Heart left ventricle (tissue), 16 donors: ENCODE data around the gene SLC39A11. TPM values are rescaled to one million over a fixed set of nuclear protein-coding genes. Genes with fewer than 3 reads are reported as not detected.
A peak's percentile ranks its signal among the peaks of the same experiment; 100 is the strongest.
"Not testable (repeated sequence)": the region's sequence is repeated elsewhere in the genome, so short reads cannot be mapped to it uniquely, and the experiment has no call there.

ENCODE experiments used
- ATAC-seq, 4 donors: fragments of 200-7000 bp; cut with Tn5 transposase; one replicate each; pipeline ENCODE4 v1.9.1; 2020 to 2022; ENCODE audit warnings: moderate library complexity in 4 of 4, mild to moderate bottlenecking in 3 of 4, moderate number of reproducible peaks in 1 of 4
- DNase-seq, 5 donors: peaks; one replicate each; pipeline ENCODE4 v3.0.0-alpha.2; 2020
- H3K27ac ChIP-seq, 12 donors: fragments of 200-600 bp; sonication (generic) in 4 of 12; one replicate each; pipeline versions ENCODE4 v1.5.0 to v1.8.0; 2016 to 2022; ENCODE audit warnings: mild to moderate bottlenecking in 2 of 12
- H3K27me3 ChIP-seq, 9 donors: fragments of 200-600 bp; sonication (generic) in 2 of 9; one replicate each; pipeline versions ENCODE4 v1.5.1 to v1.8.0; 2016 to 2022; ENCODE audit warnings: mild to moderate bottlenecking in 3 of 9
- H3K36me3 ChIP-seq, 9 donors: fragments of 200-600 bp; sonication (generic) in 2 of 9; one replicate each; pipeline versions ENCODE4 v1.5.0 to v1.8.0; 2018 to 2022; ENCODE audit warnings: mild to moderate bottlenecking in 2 of 9
- H3K4me1 ChIP-seq, 12 donors: fragments of 200-600 bp; sonication (generic) in 4 of 12; one replicate each; pipeline versions ENCODE4 v1.5.0 to v1.8.0; 2016 to 2022; ENCODE audit warnings: mild to moderate bottlenecking in 3 of 12
- H3K4me3 ChIP-seq, 12 donors: fragments of 200-600 bp; sonication (generic) in 4 of 12; one replicate each; pipeline versions ENCODE4 v1.5.0 to v1.8.0; 2017 to 2022; ENCODE audit warnings: mild to moderate bottlenecking in 9 of 12, moderate library complexity in 4 of 12
- H3K9me3 ChIP-seq, 12 donors: fragments of 200-600 bp; sonication (generic) in 4 of 12; one replicate each; pipeline versions ENCODE4 v1.5.0 to v1.8.0; 2016 to 2022; ENCODE audit warnings: mild to moderate bottlenecking in 1 of 12
- CTCF ChIP-seq, 12 donors: fragments of 200-600 bp; sonication (generic) in 4 of 12; IDR thresholded peaks; one replicate each; pipeline versions ENCODE4 v1.5.0 to v1.8.0; 2018 to 2022; ENCODE audit warnings: antibody characterized with exemption in 12 of 12, mild to moderate bottlenecking in 5 of 12
- POLR2A ChIP-seq, 2 donors: fragments of 450-650 bp; IDR thresholded peaks; one replicate each; pipeline ENCODE4 v1.6.1; 2017; ENCODE audit warnings: antibody characterized with exemption in 2 of 2, mild to moderate bottlenecking in 2 of 2, moderate library complexity in 2 of 2
- WGBS, 4 donors: extraction: QIAGEN DNeasy Blood & Tissue Kit in 2 of 4; methylation state at CpG; one replicate each; pipeline versions ENCODE4 v1.1.5 to v1.1.7; 2013 to 2018; 5-methylcytosine and 5-hydroxymethylcytosine counted together
- intact Hi-C, 10 donors: fragments of 100-400 bp; cut with DNase I; formaldehyde crosslinking; loops; one replicate each; pipeline versions ENCODE4 v1.11.1 to v1.14.2; 2022
- polyA plus RNA-seq, 2 donors: library from polyadenylated mRNA; stranded (reverse); fragments of 200-250 nt; gene quantifications; one replicate each; pipeline ENCODE4 v1.2.3, GENCODE V29; 2013
- total RNA-seq, 9 donors: library from RNA; depleted of rRNA in 2 of 9; stranded (reverse); fragments of >200 nt in 2 of 9; fragmentation: NEBNext Ultra II Directional in 3 of 9; extraction: Animal tissue kit (Norgen Biotek cat#: 25700) in 3 of 9; gene quantifications; one replicate each; pipeline versions ENCODE4 v1.1.0 to v1.2.4, GENCODE V29; 2016 to 2023
- donor health status: ischemic (EF 13 %, LVEDD 7.1; RV severe dilation, severe dysfunction).
- donor health status: healthy with polysubstance abuse.
- donor health status: DM: no; HTN: yes; CAD: no.
- donor health status: DM: no; HTN: no; CAD: no.
- donor health status: ischemic (EF 25% LVEDD 6.9; RV normal size, moderate dysfunction).
- donor health status: ischemic (EF 25% LVEDD 5.7; RV mildly dilated, moderate dysfunction).
- donor health status: healthy.
- donor health status: DM: yes; HTN: yes; CAD: no.
- donor health status: ischemic (EF 35%, LVEDD 5.7; RV mildly dilated, moderate dysfunction).
- donor health status: nonischemic (EF 11% LVEDD 7.7; RV severe dilation, severe dysfunction).
- donor health status: DM: yes; HTN: yes; CAD: no.
- donor health status: PGD.
- donor health status: ischemic (EF 29% LVEDD 5.4; RV normal size, mild dysfunction).
- donor health status: nonischemic (EF 23%, LVEDD 6.1; RV moderate dilation, normal function).

SLC39A11 gene
- total and polyA plus RNA-seq, 11 donors = 2.5 to 23.3 (median 8.4) TPM

GRCh38 chr17:72826602-72827001 lies 265.9 kb downstream of the SLC39A11 start:
- 91 to 95% (median 93%) methylated on average over 4 of the region's 4 CpGs for WGBS, 4 donors
- TF ChIP-seq CTCF (IDR thresholded peaks at IDR 0.05) (peak in 2 of 12 donors; percentile 18 to 26), POLR2A (IDR thresholded peaks at IDR 0.05) (no peak)
- Histone ChIP-seq H3K27ac (no peak overlapping the region), H3K9me3 (peaks cover 0 to 31% (median 9%) of the 10 kb centered on the region in 12 donors), H3K4me1 (no peaks in the 10 kb centered on the region), H3K4me3 (no peak overlapping the region), H3K36me3 (peaks cover 0 to 22% (median 0%) of the 10 kb centered on the region in 9 donors), H3K27me3 (no peaks in the 10 kb centered on the region)
- DNase-seq (no peak), ATAC-seq (no peak)
- intact Hi-C loops = no loop called here

GRCh38 chr17:72826059-72826458 lies 266.4 kb downstream of the SLC39A11 start:
- WGBS, 4 donors = 81 to 95% (median 88%) methylated on average over 2 of the region's 2 CpGs
- H3K4me3 ChIP-seq, H3K4me1 ChIP-seq, ATAC-seq, H3K27ac ChIP-seq, intact Hi-C loops, H3K27me3 ChIP-seq, DNase-seq: not testable (repeated sequence)
- peaks cover 0 to 22% (median 0%) of the 10 kb centered on the region in 9 donors for H3K36me3 ChIP-seq
- H3K9me3 ChIP-seq = peaks cover 0 to 31% (median 9%) of the 10 kb centered on the region in 12 donors

DNA sequence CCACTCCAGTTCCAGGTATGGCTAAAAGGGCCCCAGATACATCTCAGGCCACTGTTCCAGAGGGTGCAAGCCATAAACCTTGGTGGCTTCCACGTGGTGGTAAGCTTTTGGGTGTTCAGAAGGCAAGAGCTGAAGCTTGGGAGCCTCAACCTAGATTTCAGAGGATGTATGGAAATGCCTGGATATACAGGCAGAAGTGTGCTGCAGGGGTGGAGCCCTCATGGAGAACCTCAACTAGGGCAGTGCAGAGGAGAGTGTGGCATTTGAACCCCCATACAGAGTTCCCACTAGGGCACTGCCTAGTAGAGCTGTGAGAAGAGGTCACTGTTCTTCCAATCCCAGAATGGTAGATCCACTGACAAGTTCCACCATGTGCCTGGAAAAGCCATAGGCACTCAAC lies 267.3 kb downstream of the SLC39A11 start:
- ATAC-seq (no peak), DNase-seq (no peak)
- H3K27me3 ChIP-seq = no peaks in the 10 kb centered on the region
- TF ChIP-seq CTCF (IDR thresholded peaks at IDR 0.05) (no peak), POLR2A (IDR thresholded peaks at IDR 0.05) (no peak)
- intact Hi-C loops = no loop called here
- peaks cover 0 to 22% (median 0%) of the 10 kb centered on the region in 9 donors for H3K36me3 ChIP-seq
- H3K27ac ChIP-seq = no peak overlapping the region
- peaks cover 0 to 31% (median 9%) of the 10 kb centered on the region in 12 donors for H3K9me3 ChIP-seq
- H3K4me3 ChIP-seq = no peak overlapping the region
- 18 to 44% (median 42%) methylated on average over 1 of the region's 1 CpG for WGBS, 4 donors
- H3K4me1 ChIP-seq = no peaks in the 10 kb centered on the region

DNA sequence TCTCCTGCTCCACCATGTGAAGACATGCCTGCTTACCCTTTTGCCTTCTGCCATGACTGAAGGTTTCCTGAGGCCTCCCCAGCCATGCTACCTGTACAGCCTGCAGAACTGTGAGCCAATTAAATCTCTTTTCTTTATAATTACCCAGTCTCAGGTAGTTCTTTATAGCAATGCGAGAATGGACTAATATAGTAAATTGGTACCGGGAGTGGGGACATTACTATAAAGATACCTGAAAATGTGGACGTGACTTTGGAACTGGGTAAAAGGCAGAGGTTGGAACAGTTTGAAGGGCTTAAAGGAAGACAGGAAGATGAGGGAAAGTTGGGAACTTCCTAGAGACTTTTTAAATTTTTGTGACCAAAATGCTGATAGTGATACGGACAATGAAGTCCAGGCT lies 268.2 kb downstream of the SLC39A11 start:
- intact Hi-C loops, H3K4me1 ChIP-seq, DNase-seq, ATAC-seq, H3K27ac ChIP-seq, H3K4me3 ChIP-seq, H3K27me3 ChIP-seq: not testable (repeated sequence)
- peaks cover 0 to 31% (median 9%) of the 10 kb centered on the region in 12 donors for H3K9me3 ChIP-seq
- 94 to 98% (median 98%) methylated on average over 4 of the region's 4 CpGs for WGBS, 4 donors
- peaks cover 0 to 22% (median 0%) of the 10 kb centered on the region in 9 donors for H3K36me3 ChIP-seq

- ATAC-seq = no peak
Observed at GRCh38 chr17:72822358-72823023, 270.0 kb downstream of the SLC39A11 start.

More at GRCh38 chr17:72822358-72823023, 270.0 kb downstream of the SLC39A11 start:
- no peak overlapping the region for H3K27ac ChIP-seq
- no peak for TF ChIP-seq CTCF (IDR thresholded peaks at IDR 0.05)
- TF ChIP-seq POLR2A (IDR thresholded peaks at IDR 0.05) = no peak
- WGBS, 4 donors = 76 to 83% (median 80%) methylated on average over 5 of the region's 5 CpGs
- H3K4me1 ChIP-seq = no peaks in the 10 kb centered on the region
- H3K4me3 ChIP-seq = no peak overlapping the region
- peaks cover 0 to 31% (median 9%) of the 10 kb centered on the region in 12 donors for H3K9me3 ChIP-seq
- no peak for DNase-seq
- intact Hi-C loops = no loop called here
- H3K27me3 ChIP-seq = no peaks in the 10 kb centered on the region
- peaks cover 0 to 21% (median 0%) of the 10 kb centered on the region in 9 donors for H3K36me3 ChIP-seq
